Spinal cord (tissue), 10 donors: Measurements from ENCODE around the gene ADRB1. TPM values are rescaled to one million over a fixed set of nuclear protein-coding genes. Genes with fewer than 3 reads are reported as not detected.

ENCODE experiments used
- DNase-seq, 6 donors: peaks; one replicate each; pipeline versions ENCODE4 v3.0.0 to v3.0.0-alpha.2; 2013 to 2015; ENCODE audit warnings: low spot score in 6 of 6, low read depth in 4 of 6
- H3K27ac ChIP-seq: one replicate; pipeline ENCODE4 v1.5.1; 2013; ENCODE audit warnings: low read depth, low read length, control low read depth
- H3K27me3 ChIP-seq: one replicate; pipeline ENCODE4 v1.6.1; 2013; ENCODE audit warnings: low read length; ENCODE audit not compliant: control insufficient read depth, insufficient read depth
- H3K36me3 ChIP-seq: one replicate; pipeline ENCODE4 v1.6.1; 2013; ENCODE audit warnings: low read length; ENCODE audit not compliant: control insufficient read depth, insufficient read depth
- H3K4me1 ChIP-seq: one replicate; pipeline ENCODE4 v1.6.1; 2013; ENCODE audit warnings: low read length; ENCODE audit not compliant: control insufficient read depth, insufficient read depth
- H3K4me3 ChIP-seq: one replicate; pipeline ENCODE4 v1.5.1; 2013; ENCODE audit warnings: low read depth, low read length, control low read depth
- H3K9me3 ChIP-seq: one replicate; pipeline ENCODE4 v1.6.1; 2013; ENCODE audit warnings: low read length; ENCODE audit not compliant: control insufficient read depth, insufficient read depth
- WGBS: methylation state at CpG from one replicate; pipeline ENCODE4 v1.1.5; 2013; ENCODE audit warnings: missing lambda C conversion rate; ENCODE audit not compliant: insufficient coverage; 5-methylcytosine and 5-hydroxymethylcytosine counted together
- polyA plus RNA-seq, 2 donors: library from polyadenylated mRNA; unstranded; fragments of 120-200 nt; gene quantifications; one replicate each; pipeline ENCODE4 v1.2.1, GENCODE V29; 2013; ENCODE audit not compliant: insufficient read length in 2 of 2
- total RNA-seq, 2 donors: library from RNA; depleted of rRNA in 1 of 2; stranded (reverse); fragments of 120-200 nt in 1 of 2; fragments of >200 nt in 1 of 2; gene quantifications; one replicate each; pipeline versions ENCODE4 v1.2.3 to v1.2.4, GENCODE V29; 2013 to 2014
- donor health status: healthy.

ADRB1 gene
- total and polyA plus RNA-seq, 4 donors, result 2.5 to 4.0 (median 3.0) TPM

DNA sequence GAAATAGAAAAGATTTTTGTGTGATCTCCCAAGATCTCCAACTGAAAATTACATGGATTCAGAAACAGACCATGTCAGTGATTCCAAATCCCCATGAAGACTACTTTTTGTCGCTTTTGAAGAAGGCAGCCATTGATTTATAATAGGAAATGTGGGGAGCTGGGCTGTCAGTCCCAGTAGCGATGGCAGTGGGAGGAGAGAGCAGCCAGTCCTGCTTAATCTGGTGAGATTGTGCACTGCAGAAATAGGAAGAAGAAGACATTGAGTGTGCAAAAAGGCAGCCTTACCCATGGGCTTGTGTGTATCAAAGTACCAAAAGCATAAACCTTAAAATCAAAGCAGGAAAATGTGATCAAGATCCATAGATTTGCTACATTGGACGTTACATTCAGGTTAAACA is 4.8 kb downstream of the ADRB1 start:
- no peak overlapping the region for H3K27ac ChIP-seq
- no peak overlapping the region for H3K4me3 ChIP-seq
- H3K27me3 ChIP-seq, result peaks cover 31% of the 10 kb centered on the region
- H3K9me3 ChIP-seq, result no peaks in the 10 kb centered on the region
- peaks cover 13% of the 10 kb centered on the region for H3K4me1 ChIP-seq
- no peak for DNase-seq
- no peaks in the 10 kb centered on the region for H3K36me3 ChIP-seq
- 41% methylated on average over 2 of the region's 3 CpGs for WGBS

DNA sequence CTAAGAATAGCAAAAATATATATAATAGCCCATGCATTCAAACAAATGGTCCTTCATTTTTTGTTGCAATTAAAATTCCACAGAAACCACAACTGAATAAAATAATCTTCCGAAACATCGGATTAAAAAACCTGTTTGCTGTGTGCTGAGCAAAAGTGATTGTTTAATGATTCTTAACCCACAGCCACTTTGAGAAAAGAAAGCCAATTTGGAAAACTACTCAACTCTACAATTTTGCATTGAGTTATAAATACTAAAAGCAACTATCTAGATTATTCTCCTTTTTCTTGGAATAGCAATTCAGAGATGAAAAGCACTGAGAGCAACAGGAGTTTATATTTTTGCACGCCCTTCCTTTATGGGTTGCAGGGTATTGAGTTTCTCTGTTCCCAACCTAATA is 8.0 kb downstream of the ADRB1 start:
- no CpG with 5 or more reads among the region's 3 CpGs for WGBS
- H3K27me3 ChIP-seq, result peaks cover 6% of the 10 kb centered on the region
- H3K4me1 ChIP-seq, result no peaks in the 10 kb centered on the region

GRCh38 chr10:114052255-114052654 is 8.6 kb downstream of the ADRB1 start:
- Histone ChIP-seq H3K36me3 (no peaks in the 10 kb centered on the region), H3K9me3 (no peaks in the 10 kb centered on the region), H3K27ac (no peak overlapping the region), H3K27me3 (peaks cover under 1% of the 10 kb centered on the region), H3K4me3 (no peak overlapping the region), H3K4me1 (no peaks in the 10 kb centered on the region)
- no peak for DNase-seq
- no CpG with 5 or more reads among the region's 1 CpG for WGBS

More for the DNA sequence above, 8.0 kb downstream of the ADRB1 start:
- Histone ChIP-seq H3K4me3 (no peak overlapping the region), H3K9me3 (no peaks in the 10 kb centered on the region), H3K27ac (no peak overlapping the region), H3K36me3 (no peaks in the 10 kb centered on the region)
- no peak for DNase-seq

GRCh38 chr10:114053946-114054345 is 10.3 kb downstream of the ADRB1 start:
- Histone ChIP-seq H3K9me3 (no peaks in the 10 kb centered on the region), H3K4me3 (no peak overlapping the region), H3K4me1 (no peaks in the 10 kb centered on the region), H3K27ac (no peak overlapping the region), H3K27me3 (no peaks in the 10 kb centered on the region), H3K36me3 (no peaks in the 10 kb centered on the region)
- WGBS, result 67% methylated on average over 3 of the region's 4 CpGs
- no peak for DNase-seq

DNA sequence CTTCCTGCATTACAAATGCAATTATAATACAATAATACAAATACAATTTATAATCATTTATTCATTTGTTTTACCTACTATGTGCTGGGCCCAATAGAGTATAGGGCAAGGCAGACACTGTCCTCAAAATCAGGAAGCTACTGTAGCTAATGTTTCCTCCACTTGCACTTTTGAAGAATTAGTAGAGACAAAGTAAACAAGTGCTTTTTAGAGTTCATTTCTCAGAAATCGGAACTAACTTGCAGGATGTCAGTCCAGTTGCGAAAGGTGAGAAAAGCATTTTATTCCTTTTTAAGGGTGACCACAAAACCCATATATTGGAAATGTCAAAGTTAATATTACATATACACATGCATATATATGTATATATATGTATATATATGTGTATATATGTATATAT is 14.2 kb downstream of the ADRB1 start:
- DNase-seq, result no peak
- WGBS, result no CpG with 5 or more reads among the region's 2 CpGs
- Histone ChIP-seq H3K4me3 (no peak overlapping the region), H3K27ac (no peak overlapping the region), H3K27me3 (no peaks in the 10 kb centered on the region), H3K4me1 (no peaks in the 10 kb centered on the region), H3K9me3 (no peaks in the 10 kb centered on the region), H3K36me3 (no peaks in the 10 kb centered on the region)

DNA sequence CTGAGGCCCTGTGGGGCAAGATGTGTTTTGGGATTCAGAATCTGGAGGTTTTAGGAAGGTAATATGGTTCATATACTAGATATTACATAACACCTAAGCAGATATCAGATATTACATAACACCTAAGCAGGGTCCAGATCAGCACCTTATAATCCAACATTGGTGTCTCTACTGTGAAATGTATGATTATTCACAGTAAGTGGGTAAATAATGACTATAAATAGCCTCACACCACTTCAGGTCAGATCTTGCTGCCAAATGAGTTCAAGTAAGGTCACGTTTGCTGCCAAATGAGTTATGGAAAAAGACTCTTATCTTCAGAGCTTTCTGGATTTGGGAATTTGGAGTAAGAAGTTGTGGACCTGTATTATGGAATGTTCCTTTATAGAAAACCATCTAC is 14.6 kb downstream of the ADRB1 start:
- no peak overlapping the region for H3K4me3 ChIP-seq
- no CpG with 5 or more reads among the region's 1 CpG for WGBS

GRCh38 chr10:114059561-114059960 is 15.9 kb downstream of the ADRB1 start:
- Histone ChIP-seq H3K9me3 (no peaks in the 10 kb centered on the region), H3K4me3 (no peak overlapping the region), H3K27me3 (no peaks in the 10 kb centered on the region), H3K36me3 (no peaks in the 10 kb centered on the region), H3K4me1 (no peaks in the 10 kb centered on the region), H3K27ac (no peak overlapping the region)
- DNase-seq, result no peak

More for the DNA sequence above, 14.6 kb downstream of the ADRB1 start:
- Histone ChIP-seq H3K27me3 (no peaks in the 10 kb centered on the region), H3K27ac (no peak overlapping the region), H3K4me1 (no peaks in the 10 kb centered on the region), H3K36me3 (no peaks in the 10 kb centered on the region), H3K9me3 (no peaks in the 10 kb centered on the region)
- DNase-seq, result no peak

DNA sequence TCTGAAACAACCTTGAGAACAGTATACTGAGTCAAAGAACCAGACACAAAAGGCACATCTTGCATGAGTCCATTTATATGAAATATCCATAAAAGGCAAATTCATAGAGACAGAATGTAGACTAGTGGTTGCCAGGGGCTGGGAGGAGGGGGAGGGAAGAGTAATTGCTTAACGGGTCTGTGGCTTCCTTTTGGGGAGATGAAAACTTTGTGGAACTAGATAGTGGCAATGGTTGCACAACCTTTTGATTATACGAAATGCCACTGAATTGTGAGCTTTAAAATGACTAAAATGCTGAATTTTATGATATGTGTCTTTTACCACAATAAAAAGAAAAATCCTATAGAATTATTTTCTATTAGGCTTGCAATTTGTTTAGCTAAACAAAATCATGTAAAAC is 16.8 kb downstream of the ADRB1 start:
- WGBS, result 40% methylated on average over 1 of the region's 2 CpGs

DNA sequence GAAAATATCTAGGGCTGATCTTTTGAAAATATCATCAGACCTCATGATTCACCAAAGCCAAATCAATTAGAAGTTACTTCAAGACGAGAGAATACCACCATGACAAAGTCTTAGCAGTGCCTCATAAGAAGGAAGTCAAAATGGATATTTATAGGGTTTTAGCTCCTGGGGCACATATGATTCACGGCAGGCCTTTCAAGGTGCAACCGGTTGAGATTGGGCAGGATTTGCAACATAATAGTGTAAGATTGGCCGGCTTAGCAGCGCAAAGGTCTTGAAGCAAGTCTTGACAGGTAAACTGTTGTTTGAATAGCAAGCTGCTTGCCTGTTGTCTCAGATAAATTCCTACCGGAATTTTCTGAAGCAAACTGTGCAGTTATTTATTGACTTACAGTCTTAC is 17.5 kb downstream of the ADRB1 start:
- no peak for DNase-seq
- H3K4me3 ChIP-seq, result no peak overlapping the region
- no peak overlapping the region for H3K27ac ChIP-seq
- WGBS, result 66% methylated on average over 6 of the region's 6 CpGs
- H3K9me3 ChIP-seq, result no peaks in the 10 kb centered on the region
- H3K36me3 ChIP-seq, result no peaks in the 10 kb centered on the region
- no peaks in the 10 kb centered on the region for H3K4me1 ChIP-seq
- H3K27me3 ChIP-seq, result no peaks in the 10 kb centered on the region

More for the DNA sequence above, 16.8 kb downstream of the ADRB1 start:
- Histone ChIP-seq H3K4me3 (no peak overlapping the region), H3K9me3 (no peaks in the 10 kb centered on the region), H3K27ac (no peak overlapping the region), H3K27me3 (no peaks in the 10 kb centered on the region), H3K36me3 (no peaks in the 10 kb centered on the region), H3K4me1 (no peaks in the 10 kb centered on the region)
- DNase-seq, result no peak

- DNase-seq, result no peak
- H3K9me3 ChIP-seq, result no peaks in the 10 kb centered on the region
- no peak overlapping the region for H3K4me3 ChIP-seq
- 54% methylated on average over 4 of the region's 9 CpGs for WGBS
- H3K27me3 ChIP-seq, result no peaks in the 10 kb centered on the region
- peaks cover under 1% of the 10 kb centered on the region for H3K4me1 ChIP-seq
- no peaks in the 10 kb centered on the region for H3K36me3 ChIP-seq
- H3K27ac ChIP-seq, result no peak overlapping the region
These were observed 18.1 kb downstream of the ADRB1 start for GRCh38 chr10:114061789-114062188.
